ACC112 (cell line): Measurements from ENCODE around the gene MAZ.
"Not testable (repeated sequence)": the region's sequence is repeated elsewhere in the genome, so short reads cannot be mapped to it uniquely, and the experiment has no call there.

Experiments
- H2AFZ ChIP-seq: fragments of 200-600 bp; sonication (generic); one replicate; pipeline ENCODE4 v1.6.0; 2017; ENCODE audit warnings: antibody characterized with exemption, low read length; ENCODE audit not compliant: unreplicated experiment
- H3K27ac ChIP-seq: fragments of 200-600 bp; sonication (generic); 2 replicates; pipeline ENCODE4 v1.5.1; 2014; ENCODE audit warnings: low read depth, mild to moderate bottlenecking, antibody characterized with exemption, low read length, moderate library complexity
- H3K27me3 ChIP-seq: fragments of 200-600 bp; sonication (generic); 2 replicates; pipeline ENCODE4 v1.6.1; 2014; ENCODE audit warnings: mild to moderate bottlenecking, antibody characterized with exemption, low read length, moderate library complexity, mixed read lengths; ENCODE audit not compliant: insufficient read depth
- H3K36me3 ChIP-seq: fragments of 200-600 bp; sonication (generic); 2 replicates; pipeline ENCODE4 v1.6.1; 2016; ENCODE audit warnings: mild to moderate bottlenecking, antibody characterized with exemption, low read length, moderate library complexity, mixed read lengths; ENCODE audit not compliant: insufficient read depth
- H3K4me1 ChIP-seq: fragments of 200-600 bp; sonication (generic); one replicate; pipeline ENCODE4 v1.6.1; 2016; ENCODE audit warnings: low read length, mixed read lengths; ENCODE audit not compliant: insufficient read depth, unreplicated experiment, control insufficient read depth
- H3K4me3 ChIP-seq: fragments of 200-600 bp; sonication (generic); 2 replicates; pipeline ENCODE4 v1.5.1; 2014; ENCODE audit warnings: mild to moderate bottlenecking, low read depth, low read length
- H3K79me2 ChIP-seq: fragments of 200-600 bp; sonication (generic); one replicate; pipeline ENCODE4 v1.6.0; 2016; ENCODE audit warnings: low read length; ENCODE audit not compliant: control insufficient read depth, unreplicated experiment, insufficient read depth

MAZ gene

DNA sequence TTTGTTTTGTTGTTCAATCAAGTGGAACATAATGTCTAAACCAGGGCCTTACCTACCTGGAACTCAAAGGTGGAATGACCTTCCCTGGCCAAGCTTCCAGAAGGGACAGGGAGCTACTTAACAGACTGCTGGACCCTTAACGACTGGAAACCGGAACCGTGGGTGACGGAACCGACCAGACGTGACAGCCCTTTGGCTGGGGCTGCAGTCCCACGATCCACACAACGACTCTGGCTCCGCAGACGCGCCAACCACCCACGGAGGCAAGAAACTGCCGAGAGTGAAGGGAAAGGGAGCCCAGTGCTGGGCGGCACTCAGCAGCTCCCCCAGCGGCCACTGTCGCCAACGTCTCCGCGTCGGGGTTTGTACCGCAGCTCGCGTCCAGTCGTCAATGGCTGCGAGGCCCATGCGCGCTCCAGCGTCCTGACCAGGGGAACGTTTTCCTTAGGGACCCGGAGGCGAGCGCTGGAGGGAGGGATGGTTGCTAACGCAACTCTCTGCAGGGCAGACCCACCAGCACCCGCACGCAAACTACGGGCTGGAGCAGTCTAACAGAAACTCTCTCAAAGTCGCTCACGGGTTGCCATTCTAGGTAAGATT, 21.3 kb upstream of the MAZ start:
- peaks cover 13% of the 10 kb centered on the region for H3K4me1 ChIP-seq
- H3K4me3 ChIP-seq: peak overlapping the region; percentile 66
- H2AFZ ChIP-seq: peak overlapping the region; percentile 90
- H3K27me3 ChIP-seq: peaks cover 21% of the 10 kb centered on the region
- no peaks in the 10 kb centered on the region for H3K79me2 ChIP-seq
- H3K36me3 ChIP-seq: no peaks in the 10 kb centered on the region
- H3K27ac ChIP-seq: no peak overlapping the region

DNA sequence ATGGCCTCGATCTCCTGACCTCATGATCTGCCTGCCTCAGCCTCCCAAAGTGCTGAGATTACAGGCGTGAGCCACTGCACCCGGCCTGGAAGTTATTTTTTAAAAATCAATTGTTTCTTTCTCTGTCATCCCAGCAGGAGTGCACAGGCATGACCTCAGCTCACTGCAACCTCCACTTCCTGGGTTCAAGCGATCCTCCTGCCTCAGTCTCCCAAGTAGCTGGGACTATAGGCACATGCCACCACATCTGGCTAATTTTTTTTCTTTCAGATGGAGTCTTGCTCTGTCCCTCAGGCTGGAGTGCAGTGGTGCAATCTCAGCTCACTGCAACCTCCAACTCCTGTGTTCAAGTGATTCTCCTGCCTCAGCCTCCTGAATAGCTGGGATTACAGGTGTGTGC, 19.2 kb upstream of the MAZ start:
- H3K79me2 ChIP-seq: peaks cover 17% of the 10 kb centered on the region
- not testable (repeated sequence) for H3K27me3 ChIP-seq, H3K4me3 ChIP-seq, H3K36me3 ChIP-seq, H3K27ac ChIP-seq, H2AFZ ChIP-seq
- H3K4me1 ChIP-seq: peaks cover 21% of the 10 kb centered on the region

DNA sequence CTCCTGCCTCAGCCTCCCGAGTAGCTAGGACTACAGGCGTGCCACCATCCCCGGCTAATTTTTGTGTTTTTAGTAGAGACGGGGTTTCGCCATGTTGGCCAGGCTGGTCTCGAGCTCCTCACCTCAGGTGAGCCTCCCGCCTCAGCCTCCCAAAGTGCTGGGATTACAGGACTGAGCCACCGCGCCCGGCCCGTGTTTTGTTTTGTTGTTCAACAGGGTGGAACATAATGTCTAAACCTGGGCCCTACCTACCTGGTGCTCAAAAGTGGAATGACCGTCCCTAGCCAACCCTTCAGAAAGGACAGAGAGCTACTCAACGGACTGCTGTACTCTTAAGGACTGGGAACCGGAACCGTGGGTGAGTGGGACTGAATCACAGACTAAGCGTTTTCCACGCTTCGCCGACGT, 16.6 kb upstream of the MAZ start:
- H3K4me1 ChIP-seq: peaks cover 24% of the 10 kb centered on the region
- H3K27ac ChIP-seq: no peak overlapping the region; the same call in 1 of the 2 replicates
- no peaks in the 10 kb centered on the region for H3K36me3 ChIP-seq
- H3K27me3 ChIP-seq: no peaks in the 10 kb centered on the region
- H3K79me2 ChIP-seq: peaks cover 43% of the 10 kb centered on the region
- peak overlapping the region; percentile 97 for H3K4me3 ChIP-seq
- H2AFZ ChIP-seq: peak overlapping the region; percentile 92

DNA sequence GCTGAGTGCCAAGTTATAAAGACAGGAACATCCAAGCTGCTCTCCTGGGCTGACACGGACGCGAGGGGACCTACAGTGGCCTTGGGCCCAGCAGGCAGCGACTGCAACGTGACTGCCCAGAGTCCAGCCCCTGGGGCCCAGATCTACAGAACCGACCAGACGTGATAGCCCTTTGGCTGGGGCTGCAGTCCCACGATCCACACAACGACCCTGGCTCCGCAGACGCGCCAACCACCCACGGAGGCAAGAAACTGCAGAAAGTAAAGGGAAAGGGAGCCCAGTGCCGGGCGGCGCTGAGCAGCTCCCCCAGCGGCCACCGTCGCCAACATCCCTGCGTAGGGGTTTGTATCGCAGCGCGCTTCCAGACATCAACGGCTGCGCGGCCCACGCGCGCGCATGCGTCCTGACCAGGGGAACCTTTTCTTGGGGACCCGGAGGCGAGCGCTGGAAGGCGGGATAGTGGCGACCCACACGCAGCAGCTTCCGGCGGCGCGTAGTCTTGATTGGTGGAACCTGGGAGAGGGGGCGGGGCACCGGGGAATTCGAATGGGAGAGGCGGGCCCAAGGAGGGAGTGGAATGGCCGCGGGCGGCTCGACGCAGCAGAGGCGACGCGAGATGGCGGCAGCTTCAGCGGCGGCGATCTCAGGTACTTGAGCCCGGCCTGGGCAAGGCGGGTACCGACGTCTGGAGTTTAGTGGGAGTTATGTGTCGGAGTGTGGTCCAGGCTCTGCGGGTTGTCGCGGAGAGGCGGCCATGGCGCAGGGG, 16.0 kb upstream of the MAZ start, which contains the start of gene KIF22:
TSS of gene KIF22 (plus strand) at position 569 of the 766 bp plus-strand sequence. CDS start at position 578, 9 bp downstream.
- Histone ChIP-seq H3K4me3 (peak within 1 kb of the TSS; percentile 97), H3K79me2 (peaks cover 49% of the 10 kb centered on the region), H3K27me3 (no peaks in the 10 kb centered on the region), H3K27ac (peak within 1 kb of the TSS; percentile 10), H3K36me3 (no peaks in the 10 kb centered on the region), H2AFZ (peak within 1 kb of the TSS; percentile 92), H3K4me1 (peaks cover 22% of the 10 kb centered on the region)

DNA sequence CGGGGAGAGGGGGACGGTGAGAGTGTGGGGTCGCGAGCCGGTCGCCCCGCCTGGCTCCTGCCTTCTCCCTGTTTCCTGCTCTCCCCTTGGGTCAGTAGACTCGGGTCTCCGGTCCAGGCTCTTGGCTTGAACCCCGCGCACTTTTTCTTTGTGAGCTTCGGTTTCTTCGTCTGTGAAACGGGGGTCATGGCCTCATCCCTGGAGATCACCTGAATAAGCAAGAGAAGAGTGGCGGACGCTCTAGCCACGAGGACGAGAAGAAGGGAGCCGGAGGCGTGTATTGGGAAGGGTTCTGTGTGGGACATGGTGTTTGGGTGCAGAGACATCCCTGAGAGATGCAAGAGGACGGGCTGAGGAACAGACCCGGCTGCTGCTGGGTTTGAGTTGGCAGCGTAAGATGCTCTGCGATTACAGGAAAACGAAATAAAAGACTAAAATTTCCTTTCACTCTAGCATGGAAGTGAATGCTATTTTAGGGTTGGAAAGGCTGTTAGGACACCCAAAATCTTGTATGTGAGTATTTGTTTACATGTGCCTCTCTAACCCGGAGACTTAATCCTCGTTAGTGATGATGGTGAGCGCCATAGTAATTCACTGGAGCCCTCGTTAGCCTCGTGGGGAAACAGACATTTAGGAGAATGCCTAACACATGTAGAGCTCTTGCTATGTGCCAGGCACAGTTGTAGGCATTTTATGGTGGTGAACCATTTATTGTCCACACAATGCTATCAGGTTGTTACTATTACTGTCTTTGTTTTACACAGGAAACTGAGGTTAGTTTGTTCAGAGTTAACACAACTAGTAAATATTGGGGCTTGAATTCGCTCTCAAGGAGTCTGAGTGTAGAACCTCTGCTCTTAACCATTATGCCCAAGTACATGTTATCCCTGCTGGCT, 15.1 kb upstream of the MAZ start:
- H3K4me3 ChIP-seq: peak overlapping the region; percentile 97
- peaks cover 18% of the 10 kb centered on the region for H3K4me1 ChIP-seq
- peak overlapping the region; percentile 10; the same call in 1 of the 2 replicates for H3K27ac ChIP-seq
- H3K36me3 ChIP-seq: no peaks in the 10 kb centered on the region
- H3K79me2 ChIP-seq: peaks cover 55% of the 10 kb centered on the region
- no peaks in the 10 kb centered on the region for H3K27me3 ChIP-seq
- peak overlapping the region; percentile 33 for H2AFZ ChIP-seq

DNA sequence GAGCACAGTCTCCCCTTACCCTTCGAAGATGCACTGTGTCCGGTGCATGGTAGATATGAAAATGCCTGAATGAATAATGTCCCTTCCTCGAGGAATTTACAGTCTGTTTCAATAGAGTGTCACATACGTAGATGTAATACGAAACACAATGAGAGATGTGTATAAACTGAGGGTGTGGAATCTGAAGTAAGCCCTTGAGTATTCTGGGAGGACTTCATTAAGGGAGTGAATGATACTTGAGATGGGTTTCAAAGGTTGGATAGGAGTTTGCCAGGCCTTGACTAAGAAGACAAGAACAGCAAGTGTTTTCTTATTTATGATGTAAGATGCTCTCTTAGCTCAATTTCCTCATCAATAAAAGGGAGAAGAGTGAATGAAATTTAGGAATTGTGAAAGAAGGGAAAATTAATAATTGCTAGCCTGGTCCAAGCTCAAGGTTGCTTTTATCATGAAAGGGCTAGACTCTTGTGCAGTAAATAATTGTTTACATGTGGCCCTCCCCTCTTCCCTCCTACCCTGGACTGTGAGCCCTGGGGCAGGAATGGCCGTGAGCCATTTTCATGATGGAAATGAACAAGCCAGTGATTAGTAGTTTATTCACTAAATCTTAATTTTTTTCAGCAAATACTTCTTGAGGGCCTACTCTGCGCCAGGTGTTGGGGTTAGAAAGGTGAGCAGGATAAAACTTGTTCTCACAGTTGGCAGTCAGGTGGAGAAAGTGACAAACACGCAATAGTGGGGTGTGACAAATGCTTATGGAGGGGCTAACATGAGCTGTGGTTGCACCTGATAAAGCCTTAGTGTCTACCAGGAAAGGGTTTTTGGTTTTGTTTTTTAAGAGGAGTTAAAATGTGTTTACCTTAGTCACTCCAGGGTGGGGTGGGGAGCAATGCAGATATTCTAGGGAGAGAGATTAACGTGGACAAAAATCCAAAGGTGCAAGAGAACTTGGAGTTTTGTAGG, 14.2 kb upstream of the MAZ start:
- H2AFZ ChIP-seq: no peak overlapping the region

DNA sequence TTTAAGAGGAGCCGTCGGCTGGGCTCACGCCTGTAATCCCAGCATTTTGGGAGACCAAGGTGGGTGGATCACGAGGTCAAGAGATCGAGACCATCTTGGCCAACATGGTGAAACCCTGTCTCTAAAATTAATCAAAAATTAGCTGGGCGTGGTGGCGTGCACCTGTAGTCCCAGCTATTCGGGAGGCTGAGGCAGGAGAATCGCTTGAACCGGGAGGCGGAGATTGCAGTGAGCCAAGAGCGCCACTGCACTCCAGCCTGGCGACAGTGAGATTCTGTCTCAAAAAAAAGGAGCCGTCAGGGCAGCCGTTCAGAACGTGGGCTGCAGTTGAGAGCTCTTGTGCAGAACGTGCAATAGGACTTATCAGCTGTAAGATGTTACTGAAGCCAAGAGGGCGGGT, 13.2 kb upstream of the MAZ start:
- H2AFZ ChIP-seq, H3K27ac ChIP-seq, H3K4me3 ChIP-seq, H3K36me3 ChIP-seq, H3K27me3 ChIP-seq: not testable (repeated sequence)
- Histone ChIP-seq H3K4me1 (peaks cover 18% of the 10 kb centered on the region), H3K79me2 (peaks cover 59% of the 10 kb centered on the region)

More for the DNA sequence above, 14.2 kb upstream of the MAZ start:
- H3K27me3 ChIP-seq: no peaks in the 10 kb centered on the region
- H3K36me3 ChIP-seq: no peaks in the 10 kb centered on the region
- no peak overlapping the region for H3K27ac ChIP-seq
- H3K79me2 ChIP-seq: peaks cover 59% of the 10 kb centered on the region
- H3K4me1 ChIP-seq: peaks cover 18% of the 10 kb centered on the region
- peak overlapping the region; percentile 97 for H3K4me3 ChIP-seq

DNA sequence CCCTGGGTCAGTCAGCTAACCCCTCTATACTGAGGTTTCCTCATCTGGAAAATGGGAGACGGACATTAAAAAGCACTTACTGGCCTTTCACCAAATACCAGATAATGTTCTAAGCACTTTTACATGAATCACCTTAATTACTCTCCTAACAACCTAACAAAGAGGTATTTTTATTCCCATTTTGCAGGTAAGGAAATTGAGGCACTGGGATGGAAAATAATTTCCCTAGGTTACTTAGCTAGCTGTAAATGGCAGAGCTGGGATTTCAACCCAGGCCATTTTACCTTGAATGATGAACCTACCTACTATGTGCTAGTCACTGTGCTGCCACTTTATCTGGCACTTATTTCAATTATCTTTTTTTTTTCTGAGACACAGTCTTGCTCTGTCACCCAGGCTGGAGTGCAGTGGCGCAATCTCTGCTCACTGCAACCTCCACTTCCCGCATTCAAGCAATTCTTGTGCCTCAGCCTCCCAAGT, 12.1 kb upstream of the MAZ start:
- Histone ChIP-seq H3K27me3 (no peaks in the 10 kb centered on the region), H2AFZ (no peak overlapping the region), H3K79me2 (peaks cover 59% of the 10 kb centered on the region), H3K4me1 (peaks cover 18% of the 10 kb centered on the region), H3K4me3 (no peak overlapping the region), H3K27ac (no peak overlapping the region), H3K36me3 (peaks cover 7% of the 10 kb centered on the region; the same call in 1 of the 2 replicates)

DNA sequence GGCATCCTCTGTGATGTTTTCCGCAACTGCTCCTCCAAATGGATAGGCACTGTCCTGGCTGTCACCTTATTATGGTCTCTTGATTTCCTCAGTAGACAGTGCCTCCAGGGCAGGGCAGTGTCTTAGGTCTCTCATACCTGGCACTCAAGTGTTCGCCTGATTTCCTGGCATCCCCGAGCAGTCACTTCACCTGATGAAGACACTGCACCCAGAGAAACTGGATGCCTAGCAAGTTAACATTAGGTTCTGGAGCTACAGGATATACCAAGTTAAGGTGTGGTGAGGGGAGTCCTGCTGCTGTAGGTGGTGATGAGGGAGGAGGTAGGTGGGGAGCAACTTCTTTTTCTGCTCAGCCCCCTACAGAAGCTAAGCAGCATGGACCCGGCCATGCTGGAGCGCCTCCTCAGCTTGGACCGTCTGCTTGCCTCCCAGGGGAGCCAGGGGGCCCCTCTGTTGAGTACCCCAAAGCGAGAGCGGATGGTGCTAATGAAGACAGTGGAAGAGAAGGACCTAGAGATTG, 3.9 kb upstream of the MAZ start:
- H3K79me2 ChIP-seq: no peaks in the 10 kb centered on the region
- no peak overlapping the region for H2AFZ ChIP-seq
- peaks cover 11% of the 10 kb centered on the region for H3K4me1 ChIP-seq
- no peak overlapping the region for H3K27ac ChIP-seq
- H3K27me3 ChIP-seq: no peaks in the 10 kb centered on the region
- peaks cover 18% of the 10 kb centered on the region; the same call in 1 of the 2 replicates for H3K36me3 ChIP-seq
- no peak overlapping the region for H3K4me3 ChIP-seq
